K562 (cell line): ENCODE measurements around the gene BID. TPM values are rescaled to one million over a fixed set of nuclear protein-coding genes. Genes with fewer than 3 reads are reported as not detected.

Experiments used
- ATAC-seq: fragments of 200-7000 bp; cut with Tn5 transposase; 3 replicates; pipeline ENCODE4 v1.9.1; 2020; ENCODE audit warnings: moderate library complexity
- BruUV-seq: library from RNA; stranded (reverse); fragments of 400-500 nt; replicated peaks from 2 replicates; lab custom pipeline; 2021; lab: Mats Ljungman, UMichigan
- CTCF ChIA-PET: fragments of 300-600 bp; formaldehyde crosslinking; extraction: SDS; loops from one replicate; lab custom pipeline; 2021; ENCODE audit warnings: low intra/inter-chr PET ratio; lab: Yijun Ruan, JAX
- POLR2A ChIA-PET: fragments of 300-600, 350-650 bp; sonication (Branson Sonifier 250); formaldehyde crosslinking; extraction: SDS; loops from one replicate; lab custom pipeline; 2021; ENCODE audit warnings: antibody characterized with exemption, inconsistent platforms; lab: Yijun Ruan, JAX
- DNase-seq, 4 experiments: peaks; one replicate each; pipeline versions ENCODE4 v3.0.0 to v3.0.0-alpha.2; 2011 to 2018; ENCODE audit warnings: low spot score in 3 of 4, mixed read lengths in 3 of 4; ENCODE audit errors: extremely low read depth in 1 of 4
- FAIRE-seq: peaks from 2 replicates; lab custom pipeline; 2011; peaks lifted over from hg19 to GRCh38; lab: Jason Lieb, UNC
- H2AFZ ChIP-seq: 2 replicates; pipeline ENCODE4 v1.6.0; 2011; ENCODE audit warnings: low read depth, low read length, control low read depth, inconsistent platforms
- H3K27ac ChIP-seq: fragments of 200-600 bp; 3 replicates; pipeline ENCODE4 v1.8.0; 2011; ENCODE audit warnings: low read depth, mild to moderate bottlenecking, control low read depth, inconsistent platforms, low read length, moderate library complexity, mixed read lengths; ENCODE audit errors: extremely low read depth
- H3K27me3 ChIP-seq, 2 experiments: fragments of 300-600 bp in 1 of 2; 2 replicates in 1 of 2; 3 replicates in 1 of 2; pipeline versions ENCODE4 v1.6.0 to v1.8.0; 2011; ENCODE audit warnings: inconsistent platforms in 2 of 2, low read length in 2 of 2, mild to moderate bottlenecking in 1 of 2, mixed read lengths in 1 of 2, moderate library complexity in 1 of 2; ENCODE audit not compliant: control insufficient read depth in 2 of 2, insufficient read depth in 2 of 2
- H3K36me3 ChIP-seq: fragments of 300-600 bp; 3 replicates; pipeline ENCODE4 v1.8.0; 2011; ENCODE audit warnings: mild to moderate bottlenecking, low read length, inconsistent platforms; ENCODE audit not compliant: control insufficient read depth, insufficient read depth
- H3K4me1 ChIP-seq, 2 experiments: fragments of 200-600 bp in 1 of 2; replicated peaks in 1 of 2; 2 replicates in 1 of 2; 3 replicates in 1 of 2; pipeline versions ENCODE4 v1.5.1 to v1.8.0; 2011; ENCODE audit warnings: inconsistent platforms in 2 of 2, low read length in 2 of 2, mild to moderate bottlenecking in 1 of 2, mixed read lengths in 1 of 2, moderate library complexity in 1 of 2; ENCODE audit not compliant: control insufficient read depth in 2 of 2, insufficient read depth in 2 of 2
- H3K4me2 ChIP-seq: 2 replicates; pipeline ENCODE4 v1.6.1; 2011; ENCODE audit warnings: low read length, control low read depth, inconsistent platforms, mixed read lengths; ENCODE audit not compliant: insufficient read depth
- H3K4me3 ChIP-seq: fragments of 200-600 bp; sonication (generic), shearing (Covaris generic); 2 replicates; pipeline ENCODE4 v1.5.1; 2016; ENCODE audit warnings: control low read depth, inconsistent platforms
- H3K79me2 ChIP-seq: fragments of 200-600 bp; 3 replicates; pipeline ENCODE4 v1.8.0; 2011; ENCODE audit warnings: low read length, inconsistent platforms; ENCODE audit not compliant: control insufficient read depth, insufficient read depth
- H3K9ac ChIP-seq, 2 experiments: 2 replicates each; pipeline versions ENCODE4 v1.6.0 to v1.6.1; 2011; ENCODE audit warnings: low read depth in 2 of 2, low read length in 2 of 2, control low read depth in 1 of 2, inconsistent platforms in 1 of 2, mild to moderate bottlenecking in 1 of 2, mixed read lengths in 1 of 2; ENCODE audit not compliant: insufficient read depth in 1 of 2
- H3K9me1 ChIP-seq: one replicate; pipeline ENCODE4 v1.6.0; 2011; ENCODE audit warnings: inconsistent platforms, mild to moderate bottlenecking, low read length, moderate library complexity; ENCODE audit not compliant: control insufficient read depth, insufficient read depth
- H3K9me3 ChIP-seq: replicated peaks from 2 replicates; pipeline ENCODE4 v1.5.1; 2011; ENCODE audit warnings: low read depth, low read length, inconsistent platforms; ENCODE audit not compliant: control insufficient read depth, insufficient read depth
- H4K20me1 ChIP-seq: replicated peaks from 2 replicates; pipeline ENCODE4 v1.6.1; 2011; ENCODE audit warnings: low read length, inconsistent platforms, mixed read lengths; ENCODE audit not compliant: control insufficient read depth, insufficient read depth
- BRCA1 ChIP-seq, 2 experiments: fragments of 450-650 bp in 1 of 2; sonication (generic) in 1 of 2; formaldehyde crosslinking in 1 of 2; IDR thresholded peaks; 2 replicates each; pipeline versions ENCODE4 v1.5.0 to v1.6.1; 2017 to 2020; ENCODE audit warnings: mild to moderate bottlenecking in 1 of 2, missing genetic modification reagents in 1 of 2
- CREB1 ChIP-seq, 2 experiments: sonication (generic) in 1 of 2; formaldehyde crosslinking in 1 of 2; IDR thresholded peaks; 2 replicates each; pipeline versions ENCODE4 v1.6.1 to v1.8.0; 2012 to 2022; ENCODE audit warnings: inconsistent platforms in 1 of 2, mild to moderate bottlenecking in 1 of 2, missing genetic modification reagents in 1 of 2, moderate library complexity in 1 of 2
- NFE2L1 ChIP-seq: fragments of 450-650 bp; IDR thresholded peaks from 2 replicates; pipeline ENCODE4 v1.6.1; 2016; ENCODE audit warnings: missing genetic modification characterization, low read depth, mild to moderate bottlenecking, missing compliant biosample characterization, moderate library complexity, borderline replicate concordance
- ZFP30 ChIP-seq: fragments of 250-450 bp; sonication (Bioruptor Pico); IDR thresholded peaks from 2 replicates; pipeline ENCODE4 v1.8.0; 2022; ENCODE audit warnings: moderate library complexity, mild to moderate bottlenecking, inconsistent platforms, borderline replicate concordance
- ZFX ChIP-seq: sonication (generic); formaldehyde crosslinking; IDR thresholded peaks from 2 replicates; pipeline ENCODE4 v1.8.0; 2022; ENCODE audit warnings: mild to moderate bottlenecking, missing genetic modification reagents, moderate library complexity
- ZNF551 ChIP-seq: fragments of 250-450 bp; sonication (Bioruptor Pico); IDR thresholded peaks from 2 replicates; pipeline ENCODE4 v1.5.0; 2021; ENCODE audit warnings: mild to moderate bottlenecking, moderate library complexity
- WGBS: fragments of 100-300 bp; shearing (Covaris generic); methylation state at CpG from one replicate; pipeline ENCODE4 v1.1.6; 2016; ENCODE audit warnings: low coverage, mixed read lengths; ENCODE audit not compliant: insufficient coverage; ENCODE audit errors: missing lambda C conversion rate; 5-methylcytosine and 5-hydroxymethylcytosine counted together
- in situ Hi-C: fragments of 300-500 bp; cut with MboI; formaldehyde crosslinking; loops from 4 replicates; pipeline ENCODE4 v1.15.0; 2018; ENCODE audit warnings: inconsistent platforms, mixed read lengths
- intact Hi-C: fragments of 100-400 bp; cut with micrococcal nuclease; formaldehyde crosslinking; loops from 2 replicates; pipeline ENCODE4 v1.14.2; 2022
- polyA plus RNA-seq, 8 experiments: library from polyadenylated mRNA; depleted of rRNA in 4 of 8; stranded (reverse) in 5 of 8; unstranded in 3 of 8; fragments of >200 nt; fragmentation: Nextera tagmentation in 2 of 8; fragmentation: Illumina TruSeq in 1 of 8; extraction: Ambion mirVana in 2 of 8; extraction: Trizol in 1 of 8; gene quantifications; 2 replicates each; pipeline versions ENCODE4 v1.2.1 to v1.2.3, GENCODE V29; 2011 to 2014; ENCODE audit warnings: inconsistent platforms in 1 of 8, missing spikeins in 1 of 8
- total RNA-seq, 7 experiments: library from RNA; depleted of rRNA in 6 of 7; stranded (reverse); fragments of >200 nt in 6 of 7; fragmentation: Illumina TruSeq in 2 of 7; extraction: Trizol in 2 of 7; gene quantifications; 2 replicates each; pipeline versions ENCODE4 v1.2.1 to v1.2.3, GENCODE V29; 2011 to 2021; ENCODE audit warnings: low replicate concordance in 1 of 7
- TF ChIP-seq, protein P1 (sequence below): fragments of 250-450 bp; sonication (Bioruptor Pico); IDR thresholded peaks from 2 replicates; pipeline ENCODE4 v1.5.0; 2022; ENCODE audit warnings: mild to moderate bottlenecking
- TF ChIP-seq, protein P2 (sequence below): sonication (generic); formaldehyde crosslinking; IDR thresholded peaks from 2 replicates; pipeline ENCODE4 v1.8.0; 2023; ENCODE audit warnings: missing genetic modification reagents, mild to moderate bottlenecking, borderline replicate concordance
- TF ChIP-seq, protein P3 (sequence below), 2 experiments: fragments of 450-650 bp in 1 of 2; sonication (generic) in 1 of 2; formaldehyde crosslinking in 1 of 2; IDR thresholded peaks in 1 of 2; conservative IDR thresholded peaks in 1 of 2; 2 replicates each; pipeline versions ENCODE4 v1.6.1 to v1.8.1; 2016 to 2023; ENCODE audit warnings: mild to moderate bottlenecking in 2 of 2, moderate library complexity in 2 of 2, inconsistent platforms in 1 of 2, missing genetic modification reagents in 1 of 2
- TF ChIP-seq, protein P4 (sequence below): fragments of 250-450 bp; sonication (Bioruptor Pico); IDR thresholded peaks from 2 replicates; pipeline ENCODE4 v1.8.0; 2022; ENCODE audit warnings: moderate library complexity, mild to moderate bottlenecking, inconsistent platforms

Gene BID
- total and polyA plus RNA-seq, 9 of the 15 experiments (the other 6 are each of a cell fraction or from before 2014, with no cell fraction given): 5.2 to 209 (median 63.7) TPM

DNA sequence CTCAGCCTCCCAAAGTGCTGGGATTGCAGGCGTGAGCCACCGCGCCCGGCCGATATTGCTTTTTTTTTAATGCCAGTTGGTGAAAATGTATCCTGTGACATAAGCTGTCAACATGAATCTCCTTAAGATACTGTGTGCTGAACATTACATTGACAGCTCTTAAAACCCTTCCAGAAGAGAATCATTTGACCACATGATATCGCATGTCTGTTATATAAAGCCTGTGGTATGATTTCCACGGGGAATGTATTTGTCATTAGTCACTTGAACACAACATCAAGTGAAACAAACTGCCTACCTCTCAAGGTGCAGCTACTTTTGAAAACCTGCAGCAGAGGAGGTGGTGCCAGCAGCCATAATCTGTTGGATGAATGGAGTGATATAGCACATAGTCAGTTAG, 68.7 kb downstream of the BID start:
- intact Hi-C loops (no loop called here), in situ Hi-C loops (no loop called here)
- H3K27me3 ChIP-seq: no peaks in the 10 kb centered on the region
- 98% methylated on average over 7 of the region's 7 CpGs for whole genome bisulfite sequencing
- H3K9me3 ChIP-seq: no peaks in the 10 kb centered on the region
- H3K9ac ChIP-seq: no peak overlapping the region
- H2AFZ ChIP-seq: no peak overlapping the region
- H3K4me3 ChIP-seq: no peak overlapping the region
- FAIRE-seq: no peak
- H3K4me1 ChIP-seq: 0 out of 5 replicates have a peak, but pooled peaks cover 0 to 3% of the 10 kb centered on the region in 2 experiments
- no peak for DNase-seq
- no peak; the same call in 2 of the 3 replicates for ATAC-seq
- ChIA-PET CTCF (no interaction called here), POLR2A (interaction anchor here (1.0 to 2.0 kb wide), 2 partner anchors 9 to 24 kb away, joined by 5 to 7 read pairs; no protein-coding TSS in a partner anchor)
- no peaks in the 10 kb centered on the region for H4K20me1 ChIP-seq
- H3K79me2 ChIP-seq: no peaks in the 10 kb centered on the region
- no peaks in the 10 kb centered on the region for H3K9me1 ChIP-seq
- no TSS peak for BruUV-seq
- H3K27ac ChIP-seq: no peak overlapping the region
- no peak overlapping the region for H3K4me2 ChIP-seq
- H3K36me3 ChIP-seq: peaks cover 44% of the 10 kb centered on the region; the same call in 2 of the 3 replicates
- TF ChIP-seq, protein P1, sequence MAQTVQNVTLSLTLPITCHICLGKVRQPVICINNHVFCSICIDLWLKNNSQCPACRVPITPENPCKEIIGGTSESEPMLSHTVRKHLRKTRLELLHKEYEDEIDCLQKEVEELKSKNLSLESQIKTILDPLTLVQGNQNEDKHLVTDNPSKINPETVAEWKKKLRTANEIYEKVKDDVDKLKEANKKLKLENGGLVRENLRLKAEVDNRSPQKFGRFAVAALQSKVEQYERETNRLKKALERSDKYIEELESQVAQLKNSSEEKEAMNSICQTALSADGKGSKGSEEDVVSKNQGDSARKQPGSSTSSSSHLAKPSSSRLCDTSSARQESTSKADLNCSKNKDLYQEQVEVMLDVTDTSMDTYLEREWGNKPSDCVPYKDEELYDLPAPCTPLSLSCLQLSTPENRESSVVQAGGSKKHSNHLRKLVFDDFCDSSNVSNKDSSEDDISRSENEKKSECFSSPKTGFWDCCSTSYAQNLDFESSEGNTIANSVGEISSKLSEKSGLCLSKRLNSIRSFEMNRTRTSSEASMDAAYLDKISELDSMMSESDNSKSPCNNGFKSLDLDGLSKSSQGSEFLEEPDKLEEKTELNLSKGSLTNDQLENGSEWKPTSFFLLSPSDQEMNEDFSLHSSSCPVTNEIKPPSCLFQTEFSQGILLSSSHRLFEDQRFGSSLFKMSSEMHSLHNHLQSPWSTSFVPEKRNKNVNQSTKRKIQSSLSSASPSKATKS (CRISPR knock-in tag): no peak
- TF ChIP-seq ZNF551 (CRISPR knock-in tag): no peak
- TF ChIP-seq, protein P2, sequence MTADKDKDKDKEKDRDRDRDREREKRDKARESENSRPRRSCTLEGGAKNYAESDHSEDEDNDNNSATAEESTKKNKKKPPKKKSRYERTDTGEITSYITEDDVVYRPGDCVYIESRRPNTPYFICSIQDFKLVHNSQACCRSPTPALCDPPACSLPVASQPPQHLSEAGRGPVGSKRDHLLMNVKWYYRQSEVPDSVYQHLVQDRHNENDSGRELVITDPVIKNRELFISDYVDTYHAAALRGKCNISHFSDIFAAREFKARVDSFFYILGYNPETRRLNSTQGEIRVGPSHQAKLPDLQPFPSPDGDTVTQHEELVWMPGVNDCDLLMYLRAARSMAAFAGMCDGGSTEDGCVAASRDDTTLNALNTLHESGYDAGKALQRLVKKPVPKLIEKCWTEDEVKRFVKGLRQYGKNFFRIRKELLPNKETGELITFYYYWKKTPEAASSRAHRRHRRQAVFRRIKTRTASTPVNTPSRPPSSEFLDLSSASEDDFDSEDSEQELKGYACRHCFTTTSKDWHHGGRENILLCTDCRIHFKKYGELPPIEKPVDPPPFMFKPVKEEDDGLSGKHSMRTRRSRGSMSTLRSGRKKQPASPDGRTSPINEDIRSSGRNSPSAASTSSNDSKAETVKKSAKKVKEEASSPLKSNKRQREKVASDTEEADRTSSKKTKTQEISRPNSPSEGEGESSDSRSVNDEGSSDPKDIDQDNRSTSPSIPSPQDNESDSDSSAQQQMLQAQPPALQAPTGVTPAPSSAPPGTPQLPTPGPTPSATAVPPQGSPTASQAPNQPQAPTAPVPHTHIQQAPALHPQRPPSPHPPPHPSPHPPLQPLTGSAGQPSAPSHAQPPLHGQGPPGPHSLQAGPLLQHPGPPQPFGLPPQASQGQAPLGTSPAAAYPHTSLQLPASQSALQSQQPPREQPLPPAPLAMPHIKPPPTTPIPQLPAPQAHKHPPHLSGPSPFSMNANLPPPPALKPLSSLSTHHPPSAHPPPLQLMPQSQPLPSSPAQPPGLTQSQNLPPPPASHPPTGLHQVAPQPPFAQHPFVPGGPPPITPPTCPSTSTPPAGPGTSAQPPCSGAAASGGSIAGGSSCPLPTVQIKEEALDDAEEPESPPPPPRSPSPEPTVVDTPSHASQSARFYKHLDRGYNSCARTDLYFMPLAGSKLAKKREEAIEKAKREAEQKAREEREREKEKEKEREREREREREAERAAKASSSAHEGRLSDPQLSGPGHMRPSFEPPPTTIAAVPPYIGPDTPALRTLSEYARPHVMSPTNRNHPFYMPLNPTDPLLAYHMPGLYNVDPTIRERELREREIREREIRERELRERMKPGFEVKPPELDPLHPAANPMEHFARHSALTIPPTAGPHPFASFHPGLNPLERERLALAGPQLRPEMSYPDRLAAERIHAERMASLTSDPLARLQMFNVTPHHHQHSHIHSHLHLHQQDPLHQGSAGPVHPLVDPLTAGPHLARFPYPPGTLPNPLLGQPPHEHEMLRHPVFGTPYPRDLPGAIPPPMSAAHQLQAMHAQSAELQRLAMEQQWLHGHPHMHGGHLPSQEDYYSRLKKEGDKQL (CRISPR knock-in tag): no peak
- TF ChIP-seq, protein P3, sequence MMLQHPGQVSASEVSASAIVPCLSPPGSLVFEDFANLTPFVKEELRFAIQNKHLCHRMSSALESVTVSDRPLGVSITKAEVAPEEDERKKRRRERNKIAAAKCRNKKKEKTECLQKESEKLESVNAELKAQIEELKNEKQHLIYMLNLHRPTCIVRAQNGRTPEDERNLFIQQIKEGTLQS (IDR thresholded peaks at IDR 0.05): no peak
- TF ChIP-seq, protein P3 (CRISPR knock-in tag; conservative IDR thresholded peaks at IDR 0.05): no peak
- TF ChIP-seq NFE2L1 (tag): no peak
- no peak for TF ChIP-seq ZFX
- no peak for TF ChIP-seq ZFP30 (CRISPR knock-in tag)
- no peak for TF ChIP-seq CREB1 (IDR thresholded peaks at IDR 0.05)
- TF ChIP-seq CREB1 (CRISPR knock-in tag; IDR thresholded peaks at IDR 0.05): no peak
- no peak for TF ChIP-seq BRCA1 (IDR thresholded peaks at IDR 0.05)
- TF ChIP-seq BRCA1 (CRISPR knock-in tag; IDR thresholded peaks at IDR 0.05): no peak
- TF ChIP-seq, protein P4, sequence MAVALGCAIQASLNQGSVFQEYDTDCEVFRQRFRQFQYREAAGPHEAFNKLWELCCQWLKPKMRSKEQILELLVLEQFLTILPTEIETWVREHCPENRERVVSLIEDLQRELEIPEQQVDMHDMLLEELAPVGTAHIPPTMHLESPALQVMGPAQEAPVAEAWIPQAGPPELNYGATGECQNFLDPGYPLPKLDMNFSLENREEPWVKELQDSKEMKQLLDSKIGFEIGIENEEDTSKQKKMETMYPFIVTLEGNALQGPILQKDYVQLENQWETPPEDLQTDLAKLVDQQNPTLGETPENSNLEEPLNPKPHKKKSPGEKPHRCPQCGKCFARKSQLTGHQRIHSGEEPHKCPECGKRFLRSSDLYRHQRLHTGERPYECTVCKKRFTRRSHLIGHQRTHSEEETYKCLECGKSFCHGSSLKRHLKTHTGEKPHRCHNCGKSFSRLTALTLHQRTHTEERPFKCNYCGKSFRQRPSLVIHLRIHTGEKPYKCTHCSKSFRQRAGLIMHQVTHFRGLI: no peak
